Measurements from ENCODE around the gene BFSP2.
"Not testable (repeated sequence)": the region's sequence is repeated elsewhere in the genome, so short reads cannot be mapped to it uniquely, and the experiment has no call there.

The BFSP2 gene

GRCh38 chr3:133457465-133458067 is 57.7 kb downstream of the BFSP2 start:
- DNase-seq = no peak
- ATAC-seq = no peak

GRCh38 chr3:133459400-133459799 is 59.5 kb downstream of the BFSP2 start:
- no peak for DNase-seq
- no peak for ATAC-seq

- DNase-seq = no peak
- ATAC-seq = no peak
Measured at GRCh38 chr3:133460809-133461208, 61.0 kb downstream of the BFSP2 start.

GRCh38 chr3:133461291-133461690 is 61.4 kb downstream of the BFSP2 start:
- ATAC-seq (no peak), DNase-seq (no peak)

GRCh38 chr3:133463347-133463860 is 63.5 kb downstream of the BFSP2 start:
- no peak for DNase-seq
- ATAC-seq = no peak

GRCh38 chr3:133464573-133464972 is 64.7 kb downstream of the BFSP2 start:
- DNase-seq (no peak), ATAC-seq (peak; percentile 80)

GRCh38 chr3:133466531-133467386 is 66.9 kb downstream of the BFSP2 start:
- DNase-seq (no peak), ATAC-seq (peak; percentile 12)

- no peak for DNase-seq
- ATAC-seq = no peak
Measured at GRCh38 chr3:133467780-133468179, 67.9 kb downstream of the BFSP2 start.

GRCh38 chr3:133468251-133468721 is 68.4 kb downstream of the BFSP2 start:
- no peak for DNase-seq

GRCh38 chr3:133469140-133469731 is 69.4 kb downstream of the BFSP2 start:
- ATAC-seq = no peak
- no peak for DNase-seq

More at GRCh38 chr3:133468251-133468721, 68.4 kb downstream of the BFSP2 start:
- ATAC-seq = no peak

GRCh38 chr3:133472242-133472641 is 72.4 kb downstream of the BFSP2 start:
- DNase-seq (no peak), ATAC-seq (no peak)

GRCh38 chr3:133472889-133473288 is 73.0 kb downstream of the BFSP2 start:
- no peak for DNase-seq
- no peak for ATAC-seq

GRCh38 chr3:133473472-133474191 is 73.8 kb downstream of the BFSP2 start:
- DNase-seq, ATAC-seq: not testable (repeated sequence)

- no peak for DNase-seq
- ATAC-seq = no peak
Measured at GRCh38 chr3:133474251-133474801, 74.5 kb downstream of the BFSP2 start.

GRCh38 chr3:133474817-133475216 is 75.0 kb downstream of the BFSP2 start:
- no peak for ATAC-seq
- no peak for DNase-seq

GRCh38 chr3:133475245-133476010 is 75.6 kb downstream of the BFSP2 start:
- ATAC-seq (peak; percentile 95), DNase-seq (no peak)

GRCh38 chr3:133476971-133477375 is 77.1 kb downstream of the BFSP2 start:
- no peak for ATAC-seq

GRCh38 chr3:133477487-133477886 is 77.6 kb downstream of the BFSP2 start:
- no peak for ATAC-seq
- DNase-seq = no peak

More at GRCh38 chr3:133476971-133477375, 77.1 kb downstream of the BFSP2 start:
- DNase-seq = no peak

GRCh38 chr3:133478624-133479023 is 78.8 kb downstream of the BFSP2 start:
- DNase-seq = no peak
- ATAC-seq = no peak

GRCh38 chr3:133479401-133479800 is 79.5 kb downstream of the BFSP2 start:
- no peak for DNase-seq
- ATAC-seq = no peak

All from stimulated activated naive CD8-positive, alpha-beta T cell treated with anti-CD3 and anti-CD28 coated beads, Interleukin-15, Interleukin-2, amounts not matched to agents 100 U/mL and 50 U/mL, for 24 hours (primary cell).